DND-41 (cell line): ENCODE data around the gene UST.

Source experiments
- ATAC-seq: fragments of 200-7000 bp; cut with Tn5 transposase; 3 replicates; pipeline ENCODE4 v1.9.1; 2021; ENCODE audit warnings: low read depth; ENCODE audit not compliant: insufficient read depth
- DNase-seq: peaks from one replicate; pipeline ENCODE4 v3.0.0-alpha.2; 2020
- H2AFZ ChIP-seq: 2 replicates; pipeline ENCODE4 v1.6.0; 2012; ENCODE audit warnings: low read depth, low read length
- H3K27ac ChIP-seq: 2 replicates; pipeline ENCODE4 v1.5.1; 2012; ENCODE audit warnings: low read length, inconsistent platforms
- H3K27me3 ChIP-seq: fragments of 200-600 bp; sonication (generic); 2 replicates; pipeline ENCODE4 v1.6.0; 2012; ENCODE audit warnings: low read length, mild to moderate bottlenecking, inconsistent platforms; ENCODE audit not compliant: insufficient read depth, poor library complexity
- H3K36me3 ChIP-seq: 2 replicates; pipeline ENCODE4 v1.5.1; 2012; ENCODE audit warnings: low read length, inconsistent platforms; ENCODE audit not compliant: insufficient read depth
- H3K4me1 ChIP-seq: 2 replicates; pipeline ENCODE4 v1.5.1; 2012; ENCODE audit warnings: mild to moderate bottlenecking, low read length; ENCODE audit not compliant: insufficient read depth
- H3K4me2 ChIP-seq: 2 replicates; pipeline ENCODE4 v1.6.0; 2012; ENCODE audit warnings: mild to moderate bottlenecking, moderate library complexity, low read length, inconsistent platforms; ENCODE audit not compliant: insufficient read depth
- H3K4me3 ChIP-seq, 2 experiments: fragments of 200-600 bp in 1 of 2; shearing (Covaris generic) in 1 of 2; 2 replicates each; pipeline ENCODE4 v1.5.1; 2012 to 2016; ENCODE audit warnings: inconsistent platforms in 2 of 2, low read length in 2 of 2, mild to moderate bottlenecking in 2 of 2, low read depth in 1 of 2, moderate library complexity in 1 of 2
- H3K79me2 ChIP-seq: 2 replicates; pipeline ENCODE4 v1.6.0; 2012; ENCODE audit warnings: low read length, inconsistent platforms; ENCODE audit not compliant: insufficient read depth
- H3K9ac ChIP-seq: 2 replicates; pipeline ENCODE4 v1.6.0; 2012; ENCODE audit warnings: low read depth, mild to moderate bottlenecking, inconsistent platforms, low read length, moderate library complexity
- H3K9me3 ChIP-seq: 2 replicates; pipeline ENCODE4 v1.5.1; 2012; ENCODE audit warnings: low read length, moderate library complexity, mild to moderate bottlenecking, inconsistent platforms; ENCODE audit not compliant: insufficient read depth, severe bottlenecking
- H4K20me1 ChIP-seq: 2 replicates; pipeline ENCODE4 v1.6.0; 2012; ENCODE audit warnings: low read length; ENCODE audit not compliant: insufficient read depth
- CTCF ChIP-seq: IDR thresholded peaks from 2 replicates; pipeline ENCODE4 v1.5.1; 2012; ENCODE audit warnings: borderline replicate concordance, low read length, moderate library complexity, mild to moderate bottlenecking; ENCODE audit not compliant: poor library complexity, severe bottlenecking; ENCODE audit errors: extremely low read depth
- EZH2 ChIP-seq: IDR thresholded peaks from 3 replicates; pipeline ENCODE4 v1.6.1; 2012; ENCODE audit warnings: borderline replicate concordance, low read depth, mild to moderate bottlenecking, moderate library complexity, low read length, inconsistent platforms; ENCODE audit not compliant: severe bottlenecking

The UST gene

GRCh38 chr6:148983101-148983761 lies 236.4 kb downstream of the UST start:
- TF ChIP-seq EZH2: no peak
- no peak for TF ChIP-seq CTCF
- ATAC-seq (no peak), DNase-seq (no peak)
- H2AFZ ChIP-seq: no peak overlapping the region
- H3K9me3 ChIP-seq: no peaks in the 10 kb centered on the region
- no peaks in the 10 kb centered on the region for H3K4me1 ChIP-seq
- no peaks in the 10 kb centered on the region for H3K79me2 ChIP-seq
- H3K27ac ChIP-seq: no peak overlapping the region
- H3K9ac ChIP-seq: no peak overlapping the region
- H3K27me3 ChIP-seq: no peaks in the 10 kb centered on the region
- no peak overlapping the region for H3K4me3 ChIP-seq
- no peak overlapping the region for H3K4me2 ChIP-seq
- no peaks in the 10 kb centered on the region for H3K36me3 ChIP-seq
- no peaks in the 10 kb centered on the region for H4K20me1 ChIP-seq

- DNase-seq (no peak), ATAC-seq (no peak)
- no peak overlapping the region for H3K4me3 ChIP-seq
- H3K4me2 ChIP-seq: no peak overlapping the region
- H3K4me1 ChIP-seq: no peaks in the 10 kb centered on the region
- no peak overlapping the region for H2AFZ ChIP-seq
- H3K27me3 ChIP-seq: no peaks in the 10 kb centered on the region
- no peaks in the 10 kb centered on the region for H3K9me3 ChIP-seq
- H3K79me2 ChIP-seq: no peaks in the 10 kb centered on the region
- H3K36me3 ChIP-seq: no peaks in the 10 kb centered on the region
- no peaks in the 10 kb centered on the region for H4K20me1 ChIP-seq
- no peak overlapping the region for H3K27ac ChIP-seq
- no peak for TF ChIP-seq EZH2
- no peak for TF ChIP-seq CTCF
- H3K9ac ChIP-seq: no peak overlapping the region
Measured at GRCh38 chr6:148983966-148984365, 237.1 kb downstream of the UST start.

GRCh38 chr6:148984531-148985056 lies 237.8 kb downstream of the UST start:
- TF ChIP-seq EZH2: no peak
- TF ChIP-seq CTCF: no peak
- no peaks in the 10 kb centered on the region for H3K36me3 ChIP-seq
- no peak overlapping the region for H3K4me3 ChIP-seq
- H3K4me1 ChIP-seq: no peaks in the 10 kb centered on the region
- no peaks in the 10 kb centered on the region for H3K27me3 ChIP-seq
- H2AFZ ChIP-seq: no peak overlapping the region
- no peak for ATAC-seq
- H4K20me1 ChIP-seq: no peaks in the 10 kb centered on the region
- DNase-seq: no peak
- H3K9ac ChIP-seq: no peak overlapping the region
- no peaks in the 10 kb centered on the region for H3K79me2 ChIP-seq
- no peak overlapping the region for H3K27ac ChIP-seq
- no peak overlapping the region for H3K4me2 ChIP-seq
- no peaks in the 10 kb centered on the region for H3K9me3 ChIP-seq
